SK-N-SH (cell line): ENCODE results near the gene RAI2.

ENCODE experiments used
- NRF1 ChIP-seq: IDR thresholded peaks from 2 replicates; pipeline ENCODE4 v1.6.1; 2012; ENCODE audit warnings: low read depth, mild to moderate bottlenecking, low read length
- SIN3A ChIP-seq: IDR thresholded peaks from 2 replicates; pipeline ENCODE4 v1.6.1; 2012; ENCODE audit warnings: low read depth, mild to moderate bottlenecking, low read length, moderate library complexity, borderline replicate concordance
- SMC3 ChIP-seq: IDR thresholded peaks from 2 replicates; pipeline ENCODE4 v1.6.1; 2012; ENCODE audit warnings: low read depth, low read length, improper control_type of control experiment

- TF ChIP-seq SIN3A (no peak), NRF1 (no peak), SMC3 (no peak)
Observed at GRCh38 chrX:17818726-17819125, 42.4 kb downstream of the RAI2 start.
